ENCODE data around the gene HOXA3. TPM values are rescaled to one million over a fixed set of nuclear protein-coding genes. Genes with fewer than 3 reads are reported as not detected.

The HOXA3 gene
- total RNA-seq, 4 donors from 2014 or later: 3.4 to 3.9 (median 3.6) TPM

DNA sequence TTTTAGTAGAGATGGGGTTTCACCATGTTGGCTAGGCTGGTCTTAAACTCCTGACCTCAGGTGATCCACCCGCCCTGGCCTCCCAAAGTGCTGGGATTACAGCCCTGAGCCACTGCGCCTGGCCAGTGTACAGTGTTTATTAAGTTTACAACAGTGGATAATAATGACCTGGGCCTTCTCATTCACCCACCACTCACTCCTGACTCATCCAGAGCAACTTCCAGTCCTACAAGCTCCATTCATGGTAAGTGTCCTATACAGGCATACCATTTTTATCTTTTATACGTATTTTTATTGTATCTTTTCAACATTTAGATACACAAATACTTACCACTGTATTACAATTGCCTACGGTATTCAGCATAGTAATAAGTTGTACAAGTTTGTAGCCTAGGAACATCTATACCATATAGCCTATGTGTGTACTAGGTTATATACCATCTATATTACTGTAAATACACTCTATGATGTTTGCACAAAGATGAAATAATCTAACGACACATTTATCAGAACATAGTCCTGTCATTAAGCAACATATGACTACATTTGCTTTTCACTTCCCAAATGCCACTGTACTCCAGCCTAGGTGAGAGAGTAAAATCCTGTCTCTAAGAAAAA lies 73.7 kb downstream of the HOXA3 start:
- TF ChIP-seq, protein P1, sequence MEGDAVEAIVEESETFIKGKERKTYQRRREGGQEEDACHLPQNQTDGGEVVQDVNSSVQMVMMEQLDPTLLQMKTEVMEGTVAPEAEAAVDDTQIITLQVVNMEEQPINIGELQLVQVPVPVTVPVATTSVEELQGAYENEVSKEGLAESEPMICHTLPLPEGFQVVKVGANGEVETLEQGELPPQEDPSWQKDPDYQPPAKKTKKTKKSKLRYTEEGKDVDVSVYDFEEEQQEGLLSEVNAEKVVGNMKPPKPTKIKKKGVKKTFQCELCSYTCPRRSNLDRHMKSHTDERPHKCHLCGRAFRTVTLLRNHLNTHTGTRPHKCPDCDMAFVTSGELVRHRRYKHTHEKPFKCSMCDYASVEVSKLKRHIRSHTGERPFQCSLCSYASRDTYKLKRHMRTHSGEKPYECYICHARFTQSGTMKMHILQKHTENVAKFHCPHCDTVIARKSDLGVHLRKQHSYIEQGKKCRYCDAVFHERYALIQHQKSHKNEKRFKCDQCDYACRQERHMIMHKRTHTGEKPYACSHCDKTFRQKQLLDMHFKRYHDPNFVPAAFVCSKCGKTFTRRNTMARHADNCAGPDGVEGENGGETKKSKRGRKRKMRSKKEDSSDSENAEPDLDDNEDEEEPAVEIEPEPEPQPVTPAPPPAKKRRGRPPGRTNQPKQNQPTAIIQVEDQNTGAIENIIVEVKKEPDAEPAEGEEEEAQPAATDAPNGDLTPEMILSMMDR (IDR thresholded peaks at IDR 0.05; ENCODE audit: low read depth): no peak

DNA sequence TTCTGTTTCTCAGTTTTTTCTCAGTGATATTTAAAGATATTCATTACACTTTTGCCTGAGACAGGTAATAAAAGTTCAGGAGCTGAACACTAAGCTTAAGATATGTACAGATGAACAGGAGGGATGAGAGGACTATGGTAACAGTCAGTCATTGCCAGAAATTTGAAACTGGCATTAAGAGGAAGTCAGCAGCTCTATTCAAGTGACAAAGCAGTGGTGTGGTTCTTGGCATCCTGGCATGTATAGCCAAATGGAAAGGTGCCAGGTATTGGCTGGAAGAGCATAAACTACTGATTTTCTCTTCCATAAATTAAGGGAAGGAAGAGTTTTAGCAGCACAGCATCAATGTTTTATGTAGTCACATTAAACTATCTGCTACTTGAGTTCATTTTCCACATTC lies 79.3 kb downstream of the HOXA3 start:
- TF ChIP-seq, protein P1 (IDR thresholded peaks at IDR 0.05; ENCODE audit: low read depth): no peak

DNA sequence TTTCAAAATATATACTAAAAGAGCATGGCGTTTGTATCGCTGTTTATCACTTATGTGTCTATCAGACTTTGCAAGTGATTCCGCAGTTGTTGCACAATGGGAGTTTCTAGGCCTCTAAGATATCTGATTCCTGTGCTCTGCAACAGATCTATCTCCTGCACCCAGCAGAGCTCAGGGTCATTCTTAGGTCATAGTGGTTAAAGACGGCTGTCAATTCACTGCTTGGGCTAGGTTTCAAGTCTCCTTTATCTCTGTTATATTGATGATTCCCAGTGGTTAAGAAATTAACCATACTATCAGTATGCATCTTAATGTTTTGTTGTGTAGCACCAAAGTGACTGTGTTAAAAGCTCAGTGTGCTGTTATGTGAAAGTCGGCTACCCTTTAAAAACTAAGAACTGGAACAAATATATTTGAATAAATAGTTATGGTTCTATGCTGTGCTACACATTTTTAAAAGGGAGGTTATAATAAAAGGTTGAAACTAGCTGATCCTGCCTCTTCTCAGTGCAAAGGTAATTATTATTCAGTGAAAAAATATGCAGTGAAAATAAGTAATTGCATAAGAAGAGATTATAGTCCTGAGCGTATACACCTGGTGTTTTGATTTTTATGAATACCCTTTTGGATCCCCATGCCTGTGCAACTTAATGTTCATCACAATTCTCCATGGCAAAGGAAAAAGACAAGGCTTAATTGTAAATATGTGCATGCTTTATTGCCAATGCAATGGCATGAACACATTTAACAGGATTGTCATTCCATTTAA lies 80.6 kb downstream of the HOXA3 start:
- TF ChIP-seq, protein P1 (IDR thresholded peaks at IDR 0.05; ENCODE audit: low read depth): no peak

DNA sequence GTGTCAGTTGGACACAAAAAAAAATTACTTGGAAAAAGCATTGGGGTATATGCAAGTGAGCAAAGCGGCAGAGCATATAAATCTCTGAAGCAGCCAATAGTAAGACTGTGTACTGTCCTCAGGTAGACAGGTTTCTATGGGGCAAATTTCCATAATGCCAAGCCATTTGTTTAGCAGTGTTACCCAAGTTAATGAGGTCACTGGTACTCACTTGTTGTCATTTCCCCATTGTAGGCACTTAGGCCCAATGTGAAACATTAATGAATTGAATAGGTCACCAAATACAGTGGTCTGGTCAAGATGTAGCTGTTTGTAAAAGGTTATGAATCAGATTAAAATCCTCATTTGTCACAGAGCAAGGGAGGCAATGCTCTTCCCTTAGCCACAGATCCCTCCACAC lies 84.1 kb downstream of the HOXA3 start:
- TF ChIP-seq, protein P1 (IDR thresholded peaks at IDR 0.05; ENCODE audit: low read depth): no peak

DNA sequence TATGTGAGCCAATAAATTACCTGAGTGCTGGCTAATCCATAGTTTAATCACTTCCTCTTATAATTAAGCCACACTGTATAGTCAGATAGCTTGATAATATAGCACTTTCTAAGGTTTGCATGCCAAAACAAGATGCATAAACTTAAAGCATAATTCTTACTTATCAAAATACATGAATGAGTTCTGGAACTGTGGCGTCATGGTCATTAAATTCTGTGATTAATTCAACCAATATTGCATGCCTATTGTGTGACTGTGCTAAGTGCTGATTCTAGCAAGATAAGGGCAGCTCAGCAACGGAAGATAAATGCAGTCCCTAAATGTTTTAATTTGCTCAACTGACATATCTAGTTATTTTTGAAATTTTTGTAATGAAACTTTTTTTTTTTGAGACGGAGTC lies 86.2 kb downstream of the HOXA3 start:
- TF ChIP-seq, protein P1 (IDR thresholded peaks at IDR 0.05; ENCODE audit: low read depth): no peak

DNA sequence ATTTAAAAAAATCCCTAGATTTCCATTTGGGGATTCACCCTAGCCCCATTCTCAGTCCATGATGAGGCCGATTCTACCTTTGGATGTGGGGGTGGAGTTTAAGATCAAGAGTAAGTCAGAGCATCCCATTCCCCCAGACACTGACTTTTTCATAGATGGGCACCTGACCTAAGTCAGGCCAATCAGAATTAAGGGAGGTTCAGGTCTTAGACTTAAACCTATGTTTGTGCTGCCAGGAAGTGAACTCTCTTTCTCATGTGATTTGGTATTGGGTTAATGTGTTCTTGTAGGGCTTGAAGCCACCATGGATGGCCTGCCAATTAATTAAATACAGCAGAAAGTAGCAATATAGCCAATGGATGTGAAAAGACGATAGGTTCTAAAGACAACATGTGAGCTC lies 86.7 kb downstream of the HOXA3 start:
- TF ChIP-seq, protein P1 (IDR thresholded peaks at IDR 0.05; ENCODE audit: low read depth): no peak

DNA sequence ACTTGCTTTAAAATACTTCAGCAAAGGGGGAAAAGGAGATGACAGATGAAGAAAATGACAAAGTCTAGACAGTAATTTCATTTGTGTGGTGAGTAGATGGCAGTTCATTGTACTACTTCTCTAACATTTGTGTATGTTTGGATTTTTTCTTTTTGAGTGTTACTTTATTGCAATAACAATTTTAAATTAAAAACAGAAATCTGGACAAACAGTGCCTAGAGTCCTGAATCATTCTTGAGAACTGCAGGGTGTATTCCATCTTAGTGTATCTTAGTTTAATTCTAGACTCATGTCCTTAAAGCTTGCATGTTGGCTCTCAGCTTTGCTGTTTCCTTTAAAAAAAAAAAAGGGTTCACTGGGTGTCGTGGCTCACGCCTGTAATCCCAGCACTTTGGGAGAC lies 87.7 kb downstream of the HOXA3 start:
- TF ChIP-seq, protein P1 (IDR thresholded peaks at IDR 0.05; ENCODE audit: low read depth): no peak

All from subcutaneous adipose tissue (tissue), 4 donors.